A172 (cell line): ENCODE measurements around the gene DPM2. TPM values are rescaled to one million over a fixed set of nuclear protein-coding genes. Genes with fewer than 3 reads are reported as not detected.

ENCODE experiments used
- DNase-seq: peaks from one replicate; pipeline ENCODE4 v3.0.0-alpha.2; 2015; ENCODE audit warnings: low spot score
- total RNA-seq: library from RNA; depleted of rRNA; stranded (reverse); fragments of >200 nt; shearing (Covaris generic); gene quantifications from 2 replicates; pipeline ENCODE4 v1.2.3, GENCODE V29; 2014; rRNA removed

DPM2 gene
- 49.7 and 50.5 TPM in 2 replicates for total RNA-seq

GRCh38 chr9:127937388-127938297, at the start of gene DPM2:
Gene DPM2 (minus strand): TSS chr9:127937854. CDS start chr9:127937820, 34 bp downstream.
- DNase-seq: peak; percentile 85

GRCh38 chr9:127987103-127987614, 49.5 kb upstream of the DPM2 start:
- peak; percentile 88 for DNase-seq

GRCh38 chr9:127985011-127985410, 47.4 kb upstream of the DPM2 start:
- no peak for DNase-seq

- DNase-seq: no peak
Observed at GRCh38 chr9:127983847-127984289, 46.2 kb upstream of the DPM2 start.

GRCh38 chr9:127982912-127983311, 45.3 kb upstream of the DPM2 start:
- DNase-seq: no peak

- no peak for DNase-seq
Observed at GRCh38 chr9:127981559-127982121, 44.0 kb upstream of the DPM2 start.

- peak; percentile 81 for DNase-seq
Observed at GRCh38 chr9:127980706-127981558, 43.3 kb upstream of the DPM2 start, which contains the start of gene EEIG1. Gene EEIG1 (minus strand): TSS chr9:127980989. CDS start chr9:127980137, 852 bp downstream.

GRCh38 chr9:127980060-127980705, 42.5 kb upstream of the DPM2 start:
- no peak for DNase-seq

- peak; percentile 58 for DNase-seq
Observed at GRCh38 chr9:127979333-127980059, 41.8 kb upstream of the DPM2 start.

- DNase-seq: no peak
Observed at GRCh38 chr9:127979015-127979332, 41.3 kb upstream of the DPM2 start.

GRCh38 chr9:127977884-127978647, 40.4 kb upstream of the DPM2 start:
- peak; percentile 82 for DNase-seq

GRCh38 chr9:127977009-127977883, 39.6 kb upstream of the DPM2 start:
- no peak for DNase-seq

- no peak for DNase-seq
Observed at GRCh38 chr9:127976498-127976897, 38.8 kb upstream of the DPM2 start.

- no peak for DNase-seq
Observed at GRCh38 chr9:127975376-127976315, 38.0 kb upstream of the DPM2 start.

GRCh38 chr9:127974769-127975261, 37.2 kb upstream of the DPM2 start:
- DNase-seq: no peak

- no peak for DNase-seq
Observed at GRCh38 chr9:127974001-127974768, 36.5 kb upstream of the DPM2 start.
